Measurements from ENCODE around the gene NKD1. TPM values are rescaled to one million over a fixed set of nuclear protein-coding genes. Genes with fewer than 3 reads are reported as not detected.

Gene NKD1
- total RNA-seq, 2 donors from 2014 or later: 7.0 to 13.8 TPM

DNA sequence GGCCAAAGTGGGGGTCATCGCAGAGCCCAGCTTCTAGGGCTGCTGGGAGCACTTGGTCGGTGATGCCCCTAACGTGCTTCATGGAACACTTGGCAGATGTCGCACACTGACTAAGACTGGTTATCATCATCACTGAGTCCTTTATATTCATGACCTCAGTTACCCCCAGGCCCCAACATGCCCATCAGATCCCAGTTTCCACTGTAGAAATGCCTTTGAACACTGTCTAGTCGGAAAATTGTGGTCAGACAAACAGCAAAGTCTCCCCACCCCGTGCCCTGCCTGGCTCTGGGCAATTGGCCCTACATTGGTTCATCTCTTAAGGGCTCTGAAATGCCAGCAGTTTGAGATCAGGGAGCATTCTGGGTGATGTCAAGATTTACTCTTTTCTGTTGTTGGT lies 51.3 kb downstream of the NKD1 start:
- H3K4me3 ChIP-seq: no peak overlapping the region
- H3K27me3 ChIP-seq (replicated peaks; ENCODE audit: insufficient read depth): no peaks in the 10 kb centered on the region
- DNase-seq (ENCODE audit: low spot score): no peak
- 84% methylated on average over 6 of the region's 6 CpGs for WGBS
- TF ChIP-seq POLR2A (IDR thresholded peaks at IDR 0.05) (no peak), POLR2AphosphoS5 (IDR thresholded peaks at IDR 0.05) (no peak)
- TF ChIP-seq, protein P1, sequence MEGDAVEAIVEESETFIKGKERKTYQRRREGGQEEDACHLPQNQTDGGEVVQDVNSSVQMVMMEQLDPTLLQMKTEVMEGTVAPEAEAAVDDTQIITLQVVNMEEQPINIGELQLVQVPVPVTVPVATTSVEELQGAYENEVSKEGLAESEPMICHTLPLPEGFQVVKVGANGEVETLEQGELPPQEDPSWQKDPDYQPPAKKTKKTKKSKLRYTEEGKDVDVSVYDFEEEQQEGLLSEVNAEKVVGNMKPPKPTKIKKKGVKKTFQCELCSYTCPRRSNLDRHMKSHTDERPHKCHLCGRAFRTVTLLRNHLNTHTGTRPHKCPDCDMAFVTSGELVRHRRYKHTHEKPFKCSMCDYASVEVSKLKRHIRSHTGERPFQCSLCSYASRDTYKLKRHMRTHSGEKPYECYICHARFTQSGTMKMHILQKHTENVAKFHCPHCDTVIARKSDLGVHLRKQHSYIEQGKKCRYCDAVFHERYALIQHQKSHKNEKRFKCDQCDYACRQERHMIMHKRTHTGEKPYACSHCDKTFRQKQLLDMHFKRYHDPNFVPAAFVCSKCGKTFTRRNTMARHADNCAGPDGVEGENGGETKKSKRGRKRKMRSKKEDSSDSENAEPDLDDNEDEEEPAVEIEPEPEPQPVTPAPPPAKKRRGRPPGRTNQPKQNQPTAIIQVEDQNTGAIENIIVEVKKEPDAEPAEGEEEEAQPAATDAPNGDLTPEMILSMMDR (IDR thresholded peaks at IDR 0.05): no peak
- intact Hi-C loops (cut with DNase I): no loop called here
- no peaks in the 10 kb centered on the region for H3K9me3 ChIP-seq
- H3K27ac ChIP-seq: no peak overlapping the region
- H3K36me3 ChIP-seq: no peaks in the 10 kb centered on the region
- H3K4me1 ChIP-seq (replicated peaks): peaks cover 13% of the 10 kb centered on the region

DNA sequence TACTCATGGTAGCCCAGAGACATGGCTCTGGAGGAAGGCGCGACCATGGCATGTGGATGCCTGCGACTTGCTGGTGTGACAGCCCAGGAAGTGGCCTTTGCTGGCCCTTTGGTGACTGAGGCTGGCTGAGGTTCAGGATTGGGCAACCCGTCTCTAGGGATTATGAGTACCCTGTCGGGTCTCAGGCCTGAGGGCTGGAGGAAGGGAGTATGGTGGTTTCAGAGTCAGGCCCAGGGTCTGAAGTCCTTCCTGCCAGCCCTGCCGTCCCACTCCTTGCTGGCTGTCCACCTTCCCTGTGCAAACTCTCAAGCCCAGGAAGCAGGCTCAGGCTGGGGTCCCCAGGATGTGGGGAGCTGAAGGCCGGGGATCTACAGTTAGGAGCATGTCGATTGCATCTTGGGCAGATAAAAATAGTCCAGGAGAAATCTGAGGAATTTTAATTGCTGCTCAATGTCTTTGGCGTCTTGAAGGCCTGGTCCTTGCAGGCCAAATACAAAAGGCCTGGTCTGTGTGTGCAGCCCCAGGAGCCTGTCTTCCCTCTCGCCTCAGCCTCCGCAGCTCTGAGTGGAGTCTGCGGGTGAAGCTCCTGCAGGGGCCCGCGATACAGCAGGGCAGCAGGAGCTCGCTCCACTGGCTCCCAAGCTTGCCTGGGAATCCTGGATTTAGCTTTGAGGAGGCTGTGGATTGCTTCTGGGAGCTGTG lies 52.5 kb downstream of the NKD1 start:
- H3K36me3 ChIP-seq: no peaks in the 10 kb centered on the region
- H3K4me1 ChIP-seq (replicated peaks): peaks cover 13% of the 10 kb centered on the region
- no peaks in the 10 kb centered on the region for H3K9me3 ChIP-seq
- DNase-seq (ENCODE audit: low spot score): no peak
- WGBS: 72% methylated on average over 14 of the region's 15 CpGs
- no peak overlapping the region for H3K4me3 ChIP-seq
- TF ChIP-seq POLR2AphosphoS5 (IDR thresholded peaks at IDR 0.05): no peak
- TF ChIP-seq POLR2A (IDR thresholded peaks at IDR 0.05): no peak
- TF ChIP-seq, protein P1 (IDR thresholded peaks at IDR 0.05): no peak
- intact Hi-C loops (cut with DNase I): no loop called here
- H3K27me3 ChIP-seq (replicated peaks; ENCODE audit: insufficient read depth): no peaks in the 10 kb centered on the region
- H3K27ac ChIP-seq: peak overlapping the region in 1 of 2 donors; percentile 46

DNA sequence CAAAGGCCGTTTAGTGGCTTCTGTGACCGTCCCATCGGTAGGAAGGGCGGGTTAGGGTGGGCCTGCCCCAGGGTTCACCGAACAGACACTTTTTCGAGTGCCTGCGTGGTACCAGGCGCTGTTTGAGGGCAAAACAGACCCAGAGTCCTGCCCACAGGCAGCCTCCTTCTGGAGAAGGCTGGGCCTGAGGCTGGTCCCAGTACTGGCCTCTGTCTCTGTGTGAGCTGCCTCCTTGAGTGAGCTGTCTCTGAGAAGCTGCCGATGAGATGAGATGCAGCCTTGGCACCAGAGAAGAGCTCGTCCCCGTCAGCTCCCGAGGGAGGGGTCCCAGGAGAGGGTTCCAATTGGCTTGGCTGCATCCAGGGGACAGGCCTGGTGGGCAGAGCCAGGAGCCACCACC lies 53.1 kb downstream of the NKD1 start:
- no peak for TF ChIP-seq POLR2A (IDR thresholded peaks at IDR 0.05)
- TF ChIP-seq, protein P1 (IDR thresholded peaks at IDR 0.05): no peak
- TF ChIP-seq POLR2AphosphoS5 (IDR thresholded peaks at IDR 0.05): no peak
- no peaks in the 10 kb centered on the region for H3K9me3 ChIP-seq
- no peak overlapping the region for H3K4me3 ChIP-seq
- WGBS: 76% methylated on average over 12 of the region's 12 CpGs
- intact Hi-C loops (cut with DNase I): no loop called here
- H3K27me3 ChIP-seq (replicated peaks; ENCODE audit: insufficient read depth): no peaks in the 10 kb centered on the region
- peaks cover 13% of the 10 kb centered on the region for H3K4me1 ChIP-seq (replicated peaks)
- DNase-seq (ENCODE audit: low spot score): no peak
- H3K27ac ChIP-seq: peak overlapping the region; percentile 46 to 67
- H3K36me3 ChIP-seq: no peaks in the 10 kb centered on the region

DNA sequence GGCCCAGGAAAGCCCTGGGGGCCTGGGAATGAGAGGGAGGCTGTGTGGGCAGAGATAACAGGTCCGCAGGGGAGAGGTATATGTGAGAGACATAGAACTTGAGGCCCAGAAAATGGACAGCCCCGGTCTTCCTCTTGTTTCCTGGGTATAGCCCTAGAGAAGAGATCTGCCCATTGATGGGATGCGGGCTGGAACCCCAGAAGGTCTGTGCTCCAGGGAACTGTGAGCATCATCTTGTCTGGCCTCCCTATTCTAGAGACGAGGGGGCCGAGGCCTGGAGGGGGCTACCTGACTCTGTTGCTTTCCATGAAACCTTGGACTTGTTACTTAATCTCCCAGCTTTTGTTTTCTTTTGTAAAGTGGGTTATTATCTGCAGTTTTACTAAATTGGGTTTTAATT lies 53.9 kb downstream of the NKD1 start:
- Histone ChIP-seq H3K36me3 (no peaks in the 10 kb centered on the region), H3K27me3 (replicated peaks; ENCODE audit: insufficient read depth) (no peaks in the 10 kb centered on the region), H3K4me3 (no peak overlapping the region), H3K27ac (peak overlapping the region; percentile 46 to 67), H3K9me3 (no peaks in the 10 kb centered on the region), H3K4me1 (replicated peaks) (peaks cover 13% of the 10 kb centered on the region)
- no peak for TF ChIP-seq POLR2AphosphoS5 (IDR thresholded peaks at IDR 0.05)
- no peak for DNase-seq (ENCODE audit: low spot score)
- intact Hi-C loops (cut with DNase I): no loop called here
- WGBS: 69% methylated on average over 5 of the region's 5 CpGs

DNA sequence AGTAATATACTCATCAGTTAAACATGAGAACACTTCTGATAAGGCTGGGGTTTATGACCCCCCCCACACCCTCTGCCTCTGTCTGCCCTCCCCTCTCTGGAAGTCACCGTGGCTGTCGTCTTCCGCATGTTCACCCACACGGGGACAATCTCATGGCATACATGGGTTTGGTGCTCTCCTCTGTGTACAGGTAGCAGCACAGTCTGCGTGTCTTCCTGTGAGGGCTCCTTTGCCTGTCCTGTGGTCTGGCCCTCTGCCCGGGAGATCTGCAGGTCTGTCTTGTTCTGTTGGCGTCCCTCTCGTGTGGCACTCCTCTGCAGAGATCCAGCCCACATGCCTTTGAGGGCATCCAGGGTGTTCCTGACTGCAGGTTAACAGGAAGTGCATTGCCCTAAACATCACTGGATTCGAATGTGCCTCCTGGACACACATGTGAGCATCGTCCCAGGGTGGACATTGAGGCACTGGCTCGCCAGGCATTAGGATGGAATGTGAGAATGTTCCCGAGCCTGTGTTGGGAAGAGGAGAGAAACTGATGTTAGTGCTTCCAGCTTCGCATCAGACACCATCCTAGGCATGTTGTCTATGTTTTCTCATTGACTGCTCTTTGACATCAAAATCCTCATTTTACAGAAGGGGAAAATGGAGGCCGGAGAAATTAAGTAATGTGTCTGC lies 54.5 kb downstream of the NKD1 start:
- Histone ChIP-seq H3K9me3 (no peaks in the 10 kb centered on the region), H3K4me1 (replicated peaks) (peaks cover 13% of the 10 kb centered on the region), H3K4me3 (no peak overlapping the region), H3K36me3 (no peaks in the 10 kb centered on the region), H3K27me3 (replicated peaks; ENCODE audit: insufficient read depth) (no peaks in the 10 kb centered on the region), H3K27ac (peak overlapping the region; percentile 46 to 67)
- WGBS: 33% methylated on average over 14 of the region's 14 CpGs
- TF ChIP-seq POLR2AphosphoS5 (IDR thresholded peaks at IDR 0.05) (peak; percentile 62), POLR2A (IDR thresholded peaks at IDR 0.05) (no peak)
- TF ChIP-seq, protein P1 (IDR thresholded peaks at IDR 0.05): no peak
- intact Hi-C loops (cut with DNase I): no loop called here
- peak; percentile 91 for DNase-seq (ENCODE audit: low spot score)
